Endothelial cell of umbilical vein (primary cell): ENCODE data around the gene TCHP. TPM values are rescaled to one million over a fixed set of nuclear protein-coding genes. Genes with fewer than 3 reads are reported as not detected.

Experiments
- BruUV-seq: library from RNA; stranded (reverse); fragments of 400-500 nt; replicated peaks from 2 replicates; lab custom pipeline; 2021; lab: Mats Ljungman, UMichigan
- CTCF ChIA-PET: fragments of 300-600, 350-600 bp; sonication (Branson Sonifier 250); formaldehyde crosslinking; loops from one replicate; lab custom pipeline; 2021; ENCODE audit warnings: antibody characterized with exemption, inconsistent platforms; lab: Charles Lee
- POLR2A ChIA-PET: fragments of 300-600, 350-600 bp; sonication (Branson Sonifier 250); formaldehyde crosslinking; loops from one replicate; lab custom pipeline; 2021; ENCODE audit warnings: antibody characterized with exemption, inconsistent platforms; lab: Charles Lee
- DNase-seq: peaks from one replicate; pipeline ENCODE4 v3.0.0-alpha.2; 2011; ENCODE audit warnings: low read depth, low spot score
- FAIRE-seq: peaks from 2 replicates; lab custom pipeline; 2011; peaks lifted over from hg19 to GRCh38; lab: Jason Lieb, UNC
- H2AFZ ChIP-seq: 2 replicates; pipeline ENCODE4 v1.6.0; 2012; ENCODE audit warnings: low read depth, low read length, control low read depth, inconsistent platforms
- H3K27ac ChIP-seq: 2 replicates; pipeline ENCODE4 v1.5.1; 2011; ENCODE audit warnings: low read depth, mild to moderate bottlenecking, control low read depth, low read length, moderate library complexity; ENCODE audit not compliant: insufficient read depth
- H3K27me3 ChIP-seq, 2 experiments: 2 replicates each; pipeline versions ENCODE4 v1.6.0 to v1.6.1; 2011; ENCODE audit warnings: low read length in 2 of 2, mixed read lengths in 1 of 2; ENCODE audit not compliant: control insufficient read depth in 2 of 2, insufficient read depth in 2 of 2
- H3K36me3 ChIP-seq, 2 experiments: 2 replicates in 1 of 2; 3 replicates in 1 of 2; pipeline ENCODE4 v1.5.1; 2011; ENCODE audit warnings: low read length in 2 of 2, mild to moderate bottlenecking in 1 of 2, moderate library complexity in 1 of 2; ENCODE audit not compliant: control insufficient read depth in 2 of 2, insufficient read depth in 2 of 2; ENCODE audit errors: extremely low read depth in 1 of 2
- H3K4me1 ChIP-seq: 3 replicates; pipeline ENCODE4 v1.5.1; 2011; ENCODE audit warnings: mild to moderate bottlenecking, low read length; ENCODE audit not compliant: control insufficient read depth, insufficient read depth; ENCODE audit errors: extremely low read depth
- H3K4me2 ChIP-seq: 2 replicates; pipeline ENCODE4 v1.6.1; 2011; ENCODE audit warnings: low read length, control low read depth, mixed read lengths; ENCODE audit not compliant: insufficient read depth
- H3K4me3 ChIP-seq, 3 experiments: fragments of 200-600 bp in 1 of 3; sonication (generic), shearing (Covaris generic) in 1 of 3; replicated peaks in 1 of 3; 2 replicates each; pipeline ENCODE4 v1.5.1; 2011 to 2016; ENCODE audit warnings: control low read depth in 3 of 3, low read length in 3 of 3, mild to moderate bottlenecking in 2 of 3, inconsistent platforms in 1 of 3, low read depth in 1 of 3, moderate library complexity in 1 of 3; ENCODE audit not compliant: insufficient read depth in 1 of 3
- H3K79me2 ChIP-seq: 2 replicates; pipeline ENCODE4 v1.6.0; 2012; ENCODE audit warnings: low read length, inconsistent platforms; ENCODE audit not compliant: control insufficient read depth, insufficient read depth
- H3K9ac ChIP-seq: replicated peaks from 2 replicates; pipeline ENCODE3; 2011; ENCODE audit warnings: low read length, control low read depth; ENCODE audit not compliant: insufficient read depth; ENCODE audit errors: extremely low read depth
- H3K9me1 ChIP-seq: replicated peaks from 3 replicates; pipeline ENCODE4 v1.6.0; 2011; ENCODE audit warnings: mild to moderate bottlenecking, low read length; ENCODE audit not compliant: control insufficient read depth, insufficient read depth; ENCODE audit errors: extremely low read depth
- H3K9me3 ChIP-seq: replicated peaks from 2 replicates; pipeline ENCODE4 v1.5.1; 2012; ENCODE audit warnings: low read length, inconsistent platforms; ENCODE audit not compliant: control insufficient read depth, insufficient read depth
- H4K20me1 ChIP-seq: replicated peaks from 2 replicates; pipeline ENCODE3; 2011; ENCODE audit warnings: mild to moderate bottlenecking, low read length; ENCODE audit not compliant: control insufficient read depth, insufficient read depth; ENCODE audit errors: extremely low read depth
- EZH2 ChIP-seq: IDR thresholded peaks from 2 replicates; pipeline ENCODE4 v1.6.1; 2012; ENCODE audit warnings: borderline replicate concordance, low read depth, mild to moderate bottlenecking, moderate library complexity, low read length, inconsistent platforms; ENCODE audit not compliant: severe bottlenecking
- FOS ChIP-seq: IDR thresholded peaks from 2 replicates; pipeline ENCODE4 v1.6.1; 2011; ENCODE audit warnings: mild to moderate bottlenecking, low read length, moderate library complexity, borderline replicate concordance; ENCODE audit not compliant: insufficient read depth
- GATA2 ChIP-seq: IDR thresholded peaks from 2 replicates; pipeline ENCODE4 v1.7.0; 2011; ENCODE audit warnings: low read depth, mild to moderate bottlenecking, moderate library complexity, mixed read lengths, low read length; ENCODE audit not compliant: insufficient read length, insufficient read depth
- MYC ChIP-seq: IDR thresholded peaks from one replicate; pipeline ENCODE4 v1.6.1; 2011; ENCODE audit warnings: mild to moderate bottlenecking, low read depth, low read length
- dilution Hi-C: fragments of 300-500 bp; cut with MboI; formaldehyde crosslinking; loops from one replicate; pipeline ENCODE4 v1.15.0; 2019; ENCODE audit warnings: low sequenced_read_pairs; ENCODE audit not compliant: extremely low pct_ligation_motif_present
- intact Hi-C: fragments of 100-400 bp; cut with micrococcal nuclease; formaldehyde crosslinking; loops from one replicate; pipeline ENCODE4 v1.10.0; 2022
- polyA plus RNA-seq, 4 experiments: library from polyadenylated mRNA; depleted of rRNA in 3 of 4; stranded (reverse) in 3 of 4; unstranded in 1 of 4; fragments of >200 nt; gene quantifications; 2 replicates each; pipeline versions ENCODE4 v1.2.1 to v1.2.3, GENCODE V29; 2011 to 2012; ENCODE audit warnings: missing spikeins in 1 of 4
- total RNA-seq: library from RNA; stranded (reverse); gene quantifications from 2 replicates; pipeline ENCODE4 v1.2.3, GENCODE V29; 2021
- TF ChIP-seq, protein P1 (sequence below): IDR thresholded peaks from 2 replicates; pipeline ENCODE4 v1.6.1; 2011; ENCODE audit not compliant: insufficient read depth, insufficient read length
- TF ChIP-seq, protein P2 (sequence below), 2 donors: IDR thresholded peaks; 1 replicate in 1 of 2; 2 replicates in 1 of 2; pipeline ENCODE4 v1.5.1; 2011; ENCODE audit warnings: low read length in 2 of 2, mild to moderate bottlenecking in 2 of 2, moderate library complexity in 2 of 2, control low read depth in 1 of 2, inconsistent platforms in 1 of 2, low read depth in 1 of 2; ENCODE audit not compliant: insufficient read depth in 1 of 2; ENCODE audit errors: extremely low read depth in 1 of 2

TCHP gene
- total and polyA plus RNA-seq, 2 donors (not counting 3 experiments of a cell fraction or from before 2014, with no cell fraction given) = 12.9 to 24.3 TPM

DNA sequence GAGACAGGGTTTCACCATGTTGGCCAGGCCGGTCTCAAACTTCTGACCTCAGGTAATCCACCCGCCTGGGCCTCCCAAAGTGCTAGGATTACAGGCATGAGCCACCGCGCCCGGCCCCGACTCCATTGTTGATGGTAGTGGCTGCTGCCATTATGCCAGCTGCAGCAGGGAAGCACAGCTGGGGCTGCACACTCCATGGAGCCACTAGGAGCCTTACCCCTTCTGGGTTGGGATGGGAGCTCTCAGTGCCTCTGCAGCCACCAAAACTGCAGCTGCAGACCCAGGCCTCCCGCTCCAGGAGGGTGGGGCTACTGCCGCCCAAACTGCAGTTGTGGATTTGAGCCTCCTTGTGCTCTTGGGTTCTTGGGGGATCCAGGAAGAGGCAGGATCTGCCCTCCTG lies 25.9 kb downstream of the TCHP start:
- dilution Hi-C loops = no loop called here

More for the DNA sequence above, 25.9 kb downstream of the TCHP start:
- no peaks in the 10 kb centered on the region for H3K9me1 ChIP-seq
- no peak for FAIRE-seq
- DNase-seq = no peak
- peaks cover 0 to 12% of the 10 kb centered on the region in 2 experiments for H3K36me3 ChIP-seq
- H3K27ac ChIP-seq = no peak overlapping the region
- ChIA-PET CTCF (interaction anchor here (0.8 to 9.7 kb wide), 4 partner anchors 15 to 74 kb away, joined by 3 to 147 read pairs (median 12); partner anchors contain the start of gene TCHP), POLR2A (interaction anchor here (0.6 kb wide), 1 partner anchor 492 kb away, joined by 3 read pairs; no protein-coding TSS in a partner anchor)
- H3K4me2 ChIP-seq = no peak overlapping the region
- H3K79me2 ChIP-seq = no peaks in the 10 kb centered on the region
- intact Hi-C loops = loop anchor here (2.0 kb wide), 1 partner anchor 25 kb away; the partner anchor contains the start of gene TCHP
- TF ChIP-seq, protein P1, sequence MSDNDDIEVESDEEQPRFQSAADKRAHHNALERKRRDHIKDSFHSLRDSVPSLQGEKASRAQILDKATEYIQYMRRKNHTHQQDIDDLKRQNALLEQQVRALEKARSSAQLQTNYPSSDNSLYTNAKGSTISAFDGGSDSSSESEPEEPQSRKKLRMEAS = no peak
- TF ChIP-seq GATA2 (no peak), FOS (no peak), MYC (no peak), EZH2 (no peak)
- TF ChIP-seq, protein P2, sequence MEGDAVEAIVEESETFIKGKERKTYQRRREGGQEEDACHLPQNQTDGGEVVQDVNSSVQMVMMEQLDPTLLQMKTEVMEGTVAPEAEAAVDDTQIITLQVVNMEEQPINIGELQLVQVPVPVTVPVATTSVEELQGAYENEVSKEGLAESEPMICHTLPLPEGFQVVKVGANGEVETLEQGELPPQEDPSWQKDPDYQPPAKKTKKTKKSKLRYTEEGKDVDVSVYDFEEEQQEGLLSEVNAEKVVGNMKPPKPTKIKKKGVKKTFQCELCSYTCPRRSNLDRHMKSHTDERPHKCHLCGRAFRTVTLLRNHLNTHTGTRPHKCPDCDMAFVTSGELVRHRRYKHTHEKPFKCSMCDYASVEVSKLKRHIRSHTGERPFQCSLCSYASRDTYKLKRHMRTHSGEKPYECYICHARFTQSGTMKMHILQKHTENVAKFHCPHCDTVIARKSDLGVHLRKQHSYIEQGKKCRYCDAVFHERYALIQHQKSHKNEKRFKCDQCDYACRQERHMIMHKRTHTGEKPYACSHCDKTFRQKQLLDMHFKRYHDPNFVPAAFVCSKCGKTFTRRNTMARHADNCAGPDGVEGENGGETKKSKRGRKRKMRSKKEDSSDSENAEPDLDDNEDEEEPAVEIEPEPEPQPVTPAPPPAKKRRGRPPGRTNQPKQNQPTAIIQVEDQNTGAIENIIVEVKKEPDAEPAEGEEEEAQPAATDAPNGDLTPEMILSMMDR (IDR thresholded peaks at IDR 0.05; ENCODE audit: extremely low read depth in 1 of 2, insufficient read depth in 1 of 2, low read depth in 1 of 2, low read length in 2 of 2) = no peak
- H2AFZ ChIP-seq = no peak overlapping the region
- no peaks in the 10 kb centered on the region for H3K27me3 ChIP-seq
- H3K9ac ChIP-seq = no peak overlapping the region
- no peaks in the 10 kb centered on the region for H3K4me1 ChIP-seq
- H3K9me3 ChIP-seq = no peaks in the 10 kb centered on the region
- BruUV-seq = no TSS peak
- H3K4me3 ChIP-seq = no peak overlapping the region
- H4K20me1 ChIP-seq = no peaks in the 10 kb centered on the region
